ENCODE measurements around the gene STYXL1. TPM values are rescaled to one million over a fixed set of nuclear protein-coding genes. Genes with fewer than 3 reads are reported as not detected.

STYXL1 gene
- total RNA-seq, 2 donors from 2014 or later, result 69.8 to 72.0 TPM

GRCh38 chr7:75986147-75986781 lies 61.5 kb downstream of the STYXL1 start:
- no peak overlapping the region for H3K9ac ChIP-seq (ENCODE audit: extremely low read depth, low read length, poor library complexity, severe bottlenecking)
- H3K4me3 ChIP-seq (ENCODE audit: low read length), result no peak overlapping the region
- H3K27ac ChIP-seq (ENCODE audit: low read depth, low read length), result no peak overlapping the region
- Mint-ChIP-seq H3K9me3 (no peaks in the 10 kb centered on the region), H3K4me3 (no peak overlapping the region), H3K36me3 (ENCODE audit: low read depth) (peaks cover 16% of the 10 kb centered on the region), H3K27me3 (ENCODE audit: insufficient read depth) (no peaks in the 10 kb centered on the region), H3K4me1 (peaks cover 18% of the 10 kb centered on the region), H3K27ac (no peak overlapping the region)
- no peak for DNase-seq
- WGBS, 2 experiments (ENCODE audit: insufficient coverage in 1 of 2, insufficient read length in 1 of 2), result 95 to 99% methylated on average over 10 to 20 of the region's 20 CpGs
- H3K27me3 ChIP-seq (ENCODE audit: control insufficient read depth, insufficient read depth, low read length, poor library complexity, severe bottlenecking), result no peaks in the 10 kb centered on the region
- peaks cover 11% of the 10 kb centered on the region for H3K36me3 ChIP-seq (ENCODE audit: control insufficient read depth, insufficient read depth, low read length)
- TF ChIP-seq, protein P1, sequence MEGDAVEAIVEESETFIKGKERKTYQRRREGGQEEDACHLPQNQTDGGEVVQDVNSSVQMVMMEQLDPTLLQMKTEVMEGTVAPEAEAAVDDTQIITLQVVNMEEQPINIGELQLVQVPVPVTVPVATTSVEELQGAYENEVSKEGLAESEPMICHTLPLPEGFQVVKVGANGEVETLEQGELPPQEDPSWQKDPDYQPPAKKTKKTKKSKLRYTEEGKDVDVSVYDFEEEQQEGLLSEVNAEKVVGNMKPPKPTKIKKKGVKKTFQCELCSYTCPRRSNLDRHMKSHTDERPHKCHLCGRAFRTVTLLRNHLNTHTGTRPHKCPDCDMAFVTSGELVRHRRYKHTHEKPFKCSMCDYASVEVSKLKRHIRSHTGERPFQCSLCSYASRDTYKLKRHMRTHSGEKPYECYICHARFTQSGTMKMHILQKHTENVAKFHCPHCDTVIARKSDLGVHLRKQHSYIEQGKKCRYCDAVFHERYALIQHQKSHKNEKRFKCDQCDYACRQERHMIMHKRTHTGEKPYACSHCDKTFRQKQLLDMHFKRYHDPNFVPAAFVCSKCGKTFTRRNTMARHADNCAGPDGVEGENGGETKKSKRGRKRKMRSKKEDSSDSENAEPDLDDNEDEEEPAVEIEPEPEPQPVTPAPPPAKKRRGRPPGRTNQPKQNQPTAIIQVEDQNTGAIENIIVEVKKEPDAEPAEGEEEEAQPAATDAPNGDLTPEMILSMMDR (conservative IDR thresholded peaks at IDR 0.05), result no peak
- no peaks in the 10 kb centered on the region for H3K9me3 ChIP-seq (ENCODE audit: control insufficient read depth, low read length)
- peaks cover 2% of the 10 kb centered on the region for H3K4me1 ChIP-seq (ENCODE audit: control insufficient read depth, insufficient read depth, low read length)

DNA sequence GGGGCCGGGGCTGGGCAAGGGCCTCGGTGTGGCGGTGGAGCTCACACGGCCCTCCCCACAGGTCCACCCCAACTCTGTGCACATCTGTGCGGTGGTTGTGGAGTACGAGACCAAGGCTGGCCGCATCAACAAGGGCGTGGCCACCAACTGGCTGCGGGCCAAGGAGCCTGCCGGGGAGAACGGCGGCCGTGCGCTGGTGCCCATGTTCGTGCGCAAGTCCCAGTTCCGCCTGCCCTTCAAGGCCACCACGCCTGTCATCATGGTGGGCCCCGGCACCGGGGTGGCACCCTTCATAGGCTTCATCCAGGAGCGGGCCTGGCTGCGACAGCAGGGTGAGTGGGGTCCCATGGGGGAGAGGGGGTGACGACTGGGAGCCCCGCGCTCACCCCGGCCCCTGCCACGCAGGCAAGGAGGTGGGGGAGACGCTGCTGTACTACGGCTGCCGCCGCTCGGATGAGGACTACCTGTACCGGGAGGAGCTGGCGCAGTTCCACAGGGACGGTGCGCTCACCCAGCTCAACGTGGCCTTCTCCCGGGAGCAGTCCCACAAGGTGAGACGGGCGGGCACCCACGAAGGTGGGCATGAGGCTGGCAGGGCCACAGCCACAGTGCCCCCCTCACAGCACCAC lies 62.2 kb downstream of the STYXL1 start:
- Mint-ChIP-seq H3K9me3 (no peaks in the 10 kb centered on the region), H3K4me1 (peaks cover 13% of the 10 kb centered on the region), H3K27me3 (ENCODE audit: insufficient read depth) (no peaks in the 10 kb centered on the region), H3K36me3 (ENCODE audit: low read depth) (peaks cover 18% of the 10 kb centered on the region), H3K27ac (no peak overlapping the region), H3K4me3 (no peak overlapping the region)
- H3K27ac ChIP-seq (ENCODE audit: low read depth, low read length), result no peak overlapping the region
- no peak overlapping the region for H3K9ac ChIP-seq (ENCODE audit: extremely low read depth, low read length, poor library complexity, severe bottlenecking)
- H3K27me3 ChIP-seq (ENCODE audit: control insufficient read depth, insufficient read depth, low read length, poor library complexity, severe bottlenecking), result no peaks in the 10 kb centered on the region
- peaks cover 11% of the 10 kb centered on the region for H3K36me3 ChIP-seq (ENCODE audit: control insufficient read depth, insufficient read depth, low read length)
- TF ChIP-seq, protein P1 (conservative IDR thresholded peaks at IDR 0.05), result no peak
- DNase-seq, result no peak
- no peaks in the 10 kb centered on the region for H3K9me3 ChIP-seq (ENCODE audit: control insufficient read depth, low read length)
- 94 to 98% methylated on average over 15 to 41 of the region's 41 CpGs for WGBS, 2 experiments (ENCODE audit: insufficient coverage in 1 of 2, insufficient read length in 1 of 2)
- H3K4me1 ChIP-seq (ENCODE audit: control insufficient read depth, insufficient read depth, low read length), result peaks cover 2% of the 10 kb centered on the region
- H3K4me3 ChIP-seq (ENCODE audit: low read length), result no peak overlapping the region

- Mint-ChIP-seq H3K27ac (no peak overlapping the region), H3K36me3 (ENCODE audit: low read depth) (peaks cover 19% of the 10 kb centered on the region), H3K4me3 (no peak overlapping the region), H3K4me1 (peaks cover 9% of the 10 kb centered on the region), H3K27me3 (ENCODE audit: insufficient read depth) (no peaks in the 10 kb centered on the region), H3K9me3 (no peaks in the 10 kb centered on the region)
- no peaks in the 10 kb centered on the region for H3K27me3 ChIP-seq (ENCODE audit: control insufficient read depth, insufficient read depth, low read length, poor library complexity, severe bottlenecking)
- no peak overlapping the region for H3K4me3 ChIP-seq (ENCODE audit: low read length)
- H3K4me1 ChIP-seq (ENCODE audit: control insufficient read depth, insufficient read depth, low read length), result peaks cover 2% of the 10 kb centered on the region
- H3K27ac ChIP-seq (ENCODE audit: low read depth, low read length), result no peak overlapping the region
- WGBS, 2 experiments (ENCODE audit: insufficient coverage in 1 of 2, insufficient read length in 1 of 2), result 88 to 98% methylated on average over 8 to 21 of the region's 21 CpGs
- H3K9me3 ChIP-seq (ENCODE audit: control insufficient read depth, low read length), result no peaks in the 10 kb centered on the region
- TF ChIP-seq, protein P1 (conservative IDR thresholded peaks at IDR 0.05), result no peak
- no peak overlapping the region for H3K9ac ChIP-seq (ENCODE audit: extremely low read depth, low read length, poor library complexity, severe bottlenecking)
- DNase-seq, result no peak
- peaks cover 11% of the 10 kb centered on the region for H3K36me3 ChIP-seq (ENCODE audit: control insufficient read depth, insufficient read depth, low read length)
Measured at GRCh38 chr7:75985009-75985517, 62.7 kb downstream of the STYXL1 start.
